Measurements from ENCODE around the gene IZUMO1R.
"Not testable (repeated sequence)": the region's sequence is repeated elsewhere in the genome, so short reads cannot be mapped to it uniquely, and the experiment has no call there.

Gene IZUMO1R

GRCh38 chr11:94328587-94329080 lies 24.3 kb downstream of the IZUMO1R start:
- no peak for DNase-seq

GRCh38 chr11:94329501-94329900 lies 25.1 kb downstream of the IZUMO1R start:
- DNase-seq = no peak

- DNase-seq = no peak
Observed at GRCh38 chr11:94330789-94331188, 26.4 kb downstream of the IZUMO1R start.

DNA sequence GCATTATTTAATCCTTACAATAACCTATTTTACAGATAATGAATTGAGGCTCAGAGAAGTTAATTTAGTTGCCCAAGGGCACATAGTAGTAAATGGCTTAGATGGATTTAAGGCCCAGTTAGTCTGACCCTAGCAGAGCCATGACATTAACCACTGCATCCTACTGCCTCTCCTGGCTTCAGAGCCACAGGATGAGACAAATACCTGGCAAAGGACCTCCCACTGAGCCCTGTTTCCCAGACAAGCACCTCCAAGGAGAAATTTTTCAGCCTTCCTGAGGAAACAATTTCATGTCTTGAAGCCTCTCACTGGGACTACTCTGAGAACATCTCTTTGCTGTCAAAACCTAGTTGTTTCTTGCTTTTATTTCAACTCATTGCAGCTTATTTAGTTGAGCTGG lies 28.4 kb downstream of the IZUMO1R start:
- no peak for DNase-seq

DNA sequence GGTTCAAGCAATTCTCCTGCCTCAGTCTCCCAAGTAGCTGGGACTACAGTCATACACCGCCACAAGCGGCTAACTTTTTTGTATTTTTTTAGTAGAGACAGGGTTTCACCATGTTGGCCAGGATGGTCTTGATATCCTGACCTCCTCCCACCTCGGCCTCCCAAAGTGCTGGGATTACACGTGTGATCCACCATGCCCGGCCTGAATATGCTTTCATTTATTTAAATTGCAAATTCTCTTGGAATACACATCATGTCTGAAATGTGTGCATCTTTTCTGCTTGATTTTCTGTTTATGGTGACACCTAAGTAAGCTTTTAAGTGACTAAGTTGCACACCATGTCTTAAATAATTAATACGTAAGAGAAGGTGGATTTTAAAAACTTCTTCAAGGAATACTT lies 31.7 kb downstream of the IZUMO1R start:
- DNase-seq = no peak

DNA sequence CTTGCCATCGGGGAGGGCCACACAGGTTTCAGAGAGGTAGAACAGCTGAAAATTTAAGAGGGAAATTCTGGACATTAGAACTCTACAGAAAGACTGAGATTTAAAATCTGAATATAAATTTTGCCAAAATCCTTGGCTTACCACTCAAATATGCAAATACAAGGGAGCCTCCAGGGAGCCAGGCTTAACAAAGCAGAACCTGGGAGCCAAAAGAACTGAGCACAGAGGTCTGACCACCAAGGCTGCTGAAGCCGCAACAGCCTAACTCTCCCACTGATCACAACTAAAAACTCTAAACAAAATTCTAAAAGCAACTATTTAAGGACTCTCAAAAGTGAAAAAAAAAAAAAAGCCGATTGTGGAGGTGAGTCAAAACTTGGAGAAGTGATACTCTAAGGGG lies 34.3 kb downstream of the IZUMO1R start:
- DNase-seq = no peak

DNA sequence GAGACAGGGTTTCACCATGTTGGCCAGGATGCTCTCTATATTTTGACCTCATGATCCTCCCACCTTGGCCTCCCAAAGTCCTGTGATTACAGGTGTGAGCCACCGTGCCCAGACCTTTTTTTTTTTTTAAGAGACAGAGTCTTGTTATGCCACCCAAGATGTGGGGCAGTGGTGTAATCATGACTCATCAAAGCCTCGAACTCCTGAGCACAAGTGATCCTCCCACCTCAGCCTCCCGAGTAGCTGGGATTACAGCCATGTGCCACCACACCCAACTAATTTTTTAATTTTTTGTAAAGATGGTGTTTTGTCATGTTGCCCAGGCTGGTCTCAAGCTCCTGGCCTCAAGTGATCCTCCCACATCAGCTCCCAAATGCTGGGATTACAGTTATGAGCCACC lies 37.9 kb downstream of the IZUMO1R start:
- no peak for DNase-seq

DNA sequence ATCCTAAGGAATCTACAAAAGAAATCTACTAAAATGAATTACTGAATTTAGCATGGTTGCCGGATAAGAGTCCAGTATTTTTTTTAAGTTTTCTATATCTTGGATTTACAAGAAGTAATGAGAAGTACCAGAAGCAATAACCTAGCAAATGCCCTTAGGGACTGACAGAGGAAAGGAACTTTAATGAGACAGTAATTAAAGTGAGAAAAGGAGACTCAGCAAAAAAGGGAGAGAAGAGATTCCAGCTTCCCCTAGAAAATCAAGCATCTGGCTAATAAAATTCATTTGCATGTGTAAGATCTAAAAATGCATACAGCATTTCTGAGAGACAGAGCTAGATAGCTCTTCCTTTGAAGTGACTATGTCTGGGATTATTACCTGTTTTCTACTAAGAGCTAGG lies 39.1 kb downstream of the IZUMO1R start:
- DNase-seq = no peak

DNA sequence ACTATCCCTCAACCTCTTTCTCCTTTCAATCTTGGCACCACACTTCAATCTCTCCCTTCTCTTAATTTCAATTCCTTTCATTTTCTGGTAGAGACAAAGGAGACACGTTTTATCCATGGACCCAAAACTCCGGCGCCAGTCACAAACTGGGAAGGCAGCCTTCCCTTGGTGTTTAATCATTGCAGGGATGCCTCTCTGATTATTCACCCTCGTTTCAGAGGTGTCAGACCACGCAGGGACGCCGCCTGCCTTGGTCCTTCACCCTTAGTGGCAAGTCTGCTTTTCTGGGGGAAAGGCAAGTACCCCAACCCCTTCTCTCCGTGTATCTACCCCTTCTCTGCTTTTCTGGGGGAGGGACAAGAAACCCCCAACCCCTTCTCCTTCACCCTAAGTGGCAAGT lies 41.9 kb downstream of the IZUMO1R start:
- not testable (repeated sequence) for DNase-seq

- not testable (repeated sequence) for DNase-seq
Observed at GRCh38 chr11:94350850-94351563, 46.6 kb downstream of the IZUMO1R start.

Measured in CD4-positive, alpha-beta T cell treated with Interleukin-17A for 1 hour (primary cell).